Measurements from ENCODE around the gene USP19.

DNA sequence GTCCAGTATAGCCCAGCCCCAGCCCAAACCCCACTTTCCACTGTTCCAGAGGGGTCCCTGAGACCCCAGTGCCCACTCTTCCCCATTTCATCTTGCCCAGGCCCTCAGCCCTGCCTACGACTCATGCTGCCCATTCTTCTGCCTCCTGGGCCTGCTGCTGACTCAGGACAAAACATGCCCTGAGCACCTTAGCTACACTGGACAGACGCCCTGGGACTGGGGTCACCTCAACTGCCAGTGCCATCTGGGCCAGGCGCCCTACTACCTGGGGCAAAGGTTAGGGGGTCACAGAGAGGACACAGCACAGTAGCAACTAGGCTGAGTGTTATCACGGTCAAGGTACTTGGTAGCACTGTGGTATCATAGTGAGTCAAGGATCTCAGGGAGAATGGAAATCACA, 14.9 kb upstream of the USP19 start:
- TF ChIP-seq EP300 (IDR thresholded peaks at IDR 0.05) (no peak), POLR2AphosphoS5 (IDR thresholded peaks at IDR 0.05) (no peak), POLR2A (IDR thresholded peaks at IDR 0.05) (no peak)
- TF ChIP-seq, protein P1, sequence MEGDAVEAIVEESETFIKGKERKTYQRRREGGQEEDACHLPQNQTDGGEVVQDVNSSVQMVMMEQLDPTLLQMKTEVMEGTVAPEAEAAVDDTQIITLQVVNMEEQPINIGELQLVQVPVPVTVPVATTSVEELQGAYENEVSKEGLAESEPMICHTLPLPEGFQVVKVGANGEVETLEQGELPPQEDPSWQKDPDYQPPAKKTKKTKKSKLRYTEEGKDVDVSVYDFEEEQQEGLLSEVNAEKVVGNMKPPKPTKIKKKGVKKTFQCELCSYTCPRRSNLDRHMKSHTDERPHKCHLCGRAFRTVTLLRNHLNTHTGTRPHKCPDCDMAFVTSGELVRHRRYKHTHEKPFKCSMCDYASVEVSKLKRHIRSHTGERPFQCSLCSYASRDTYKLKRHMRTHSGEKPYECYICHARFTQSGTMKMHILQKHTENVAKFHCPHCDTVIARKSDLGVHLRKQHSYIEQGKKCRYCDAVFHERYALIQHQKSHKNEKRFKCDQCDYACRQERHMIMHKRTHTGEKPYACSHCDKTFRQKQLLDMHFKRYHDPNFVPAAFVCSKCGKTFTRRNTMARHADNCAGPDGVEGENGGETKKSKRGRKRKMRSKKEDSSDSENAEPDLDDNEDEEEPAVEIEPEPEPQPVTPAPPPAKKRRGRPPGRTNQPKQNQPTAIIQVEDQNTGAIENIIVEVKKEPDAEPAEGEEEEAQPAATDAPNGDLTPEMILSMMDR (IDR thresholded peaks at IDR 0.05) = no peak

Data from sigmoid colon (tissue), 4 donors.